HG03103 (cell line): Measurements from ENCODE around the gene SHROOM3.

ENCODE experiments used
- ATAC-seq: cut with Tn5 transposase; IDR thresholded peaks from one replicate; pipeline ENCODE4 v1.9.1; 2021; ENCODE audit warnings: low read depth; ENCODE audit not compliant: unreplicated experiment

Gene SHROOM3

GRCh38 chr4:76489686-76490161 is 54.7 kb downstream of the SHROOM3 start:
- no peak for ATAC-seq

- ATAC-seq: no peak
Observed at GRCh38 chr4:76492055-76492454, 57.0 kb downstream of the SHROOM3 start.

- no peak for ATAC-seq
Observed at GRCh38 chr4:76494243-76494642, 59.2 kb downstream of the SHROOM3 start.

- ATAC-seq: no peak
Observed at GRCh38 chr4:76494871-76495590, 60.0 kb downstream of the SHROOM3 start.

- ATAC-seq: no peak
Observed at GRCh38 chr4:76498550-76498949, 63.5 kb downstream of the SHROOM3 start.

- ATAC-seq: peak; percentile 81
Observed at GRCh38 chr4:76499461-76499860, 64.4 kb downstream of the SHROOM3 start.

GRCh38 chr4:76502886-76503285 is 67.9 kb downstream of the SHROOM3 start:
- ATAC-seq: no peak

GRCh38 chr4:76504613-76505465 is 69.8 kb downstream of the SHROOM3 start:
- ATAC-seq: no peak

- ATAC-seq: no peak
Observed at GRCh38 chr4:76511947-76512346, 76.9 kb downstream of the SHROOM3 start.

GRCh38 chr4:76513482-76513881 is 78.5 kb downstream of the SHROOM3 start:
- no peak for ATAC-seq

GRCh38 chr4:76514087-76514486 is 79.1 kb downstream of the SHROOM3 start:
- no peak for ATAC-seq

- peak; percentile 62 for ATAC-seq
Observed at GRCh38 chr4:76515975-76516843, 81.2 kb downstream of the SHROOM3 start.

GRCh38 chr4:76518241-76518640 is 83.2 kb downstream of the SHROOM3 start:
- no peak for ATAC-seq

- no peak for ATAC-seq
Observed at GRCh38 chr4:76523593-76523992, 88.6 kb downstream of the SHROOM3 start.

GRCh38 chr4:76525751-76526150 is 90.7 kb downstream of the SHROOM3 start:
- no peak for ATAC-seq

- no peak for ATAC-seq
Observed at GRCh38 chr4:76526585-76526990, 91.6 kb downstream of the SHROOM3 start.

- no peak for ATAC-seq
Observed at GRCh38 chr4:76527666-76528065, 92.6 kb downstream of the SHROOM3 start.

- no peak for ATAC-seq
Observed at GRCh38 chr4:76531597-76531996, 96.6 kb downstream of the SHROOM3 start.

- ATAC-seq: no peak
Observed at GRCh38 chr4:76532805-76533204, 97.8 kb downstream of the SHROOM3 start.

GRCh38 chr4:76533314-76533713 is 98.3 kb downstream of the SHROOM3 start:
- ATAC-seq: no peak
